HepG2 (cell line): ENCODE results near the gene PCCB. TPM values are rescaled to one million over a fixed set of nuclear protein-coding genes. Genes with fewer than 3 reads are reported as not detected.

Source experiments
- ATAC-seq: fragments of 200-7000 bp; cut with Tn5 transposase; 3 replicates; pipeline ENCODE4 v1.9.1; 2020; ENCODE audit warnings: mild to moderate bottlenecking, moderate library complexity
- BruUV-seq: library from RNA; stranded (reverse); fragments of 400-500 nt; replicated peaks from 2 replicates; lab custom pipeline; 2021; lab: Mats Ljungman, UMichigan
- CTCF ChIA-PET: fragments of 300-600 bp; formaldehyde crosslinking; extraction: SDS; loops from one replicate; lab custom pipeline; 2021; ENCODE audit warnings: low total read pairs, inconsistent platforms, low intra/inter-chr PET ratio; lab: Yijun Ruan, JAX
- POLR2A ChIA-PET: fragments of 350-600 bp; sonication (Branson Sonifier 250); formaldehyde crosslinking; loops from one replicate; lab custom pipeline; 2020; ENCODE audit warnings: antibody characterized with exemption, inconsistent platforms; lab: Yijun Ruan, JAX
- DNase-seq: peaks from one replicate; pipeline ENCODE4 v3.0.0-alpha.2; 2015; ENCODE audit warnings: low spot score
- FAIRE-seq: peaks from 3 replicates; lab custom pipeline; 2011; peaks lifted over from hg19 to GRCh38; lab: Jason Lieb, UNC
- H2AFZ ChIP-seq: one replicate; pipeline ENCODE4 v1.6.1; 2011; ENCODE audit warnings: low read length, inconsistent platforms
- H3K27ac ChIP-seq: fragments of 300-600 bp; 3 replicates; pipeline ENCODE4 v1.8.0; 2011; ENCODE audit warnings: mixed run types, mild to moderate bottlenecking, mixed read lengths, low read length, inconsistent platforms; ENCODE audit not compliant: insufficient read depth; ENCODE audit errors: extremely low read length
- H3K27me3 ChIP-seq, 2 experiments: fragments of 200-600 bp in 1 of 2; 2 replicates in 1 of 2; 3 replicates in 1 of 2; pipeline versions ENCODE4 v1.6.0 to v1.8.0; 2011; ENCODE audit warnings: low read length in 2 of 2, mild to moderate bottlenecking in 2 of 2, moderate library complexity in 2 of 2, inconsistent platforms in 1 of 2; ENCODE audit not compliant: insufficient read depth in 2 of 2, control insufficient read depth in 1 of 2
- H3K36me3 ChIP-seq, 2 experiments: fragments of 200-600 bp in 1 of 2; replicated peaks in 1 of 2; 2 replicates in 1 of 2; 3 replicates in 1 of 2; pipeline versions ENCODE4 v1.5.1 to v1.8.0; 2011; ENCODE audit warnings: low read length in 2 of 2, inconsistent platforms in 1 of 2; ENCODE audit not compliant: insufficient read depth in 2 of 2, control insufficient read depth in 1 of 2
- H3K4me1 ChIP-seq: 2 replicates; pipeline ENCODE4 v1.5.1; 2012; ENCODE audit warnings: low read length, inconsistent platforms; ENCODE audit not compliant: insufficient read depth
- H3K4me2 ChIP-seq: 2 replicates; pipeline ENCODE4 v1.6.0; 2011; ENCODE audit warnings: low read depth, low read length, inconsistent platforms
- H3K4me3 ChIP-seq, 3 experiments: fragments of 200-600 bp in 1 of 3; sonication (generic), shearing (Covaris generic) in 1 of 3; replicated peaks in 1 of 3; 2 replicates each; pipeline ENCODE4 v1.5.1; 2011 to 2016; ENCODE audit warnings: low read length in 3 of 3, inconsistent platforms in 2 of 3, low read depth in 2 of 3, mild to moderate bottlenecking in 2 of 3, control low read depth in 1 of 3, mixed read lengths in 1 of 3; ENCODE audit not compliant: insufficient read depth in 1 of 3
- H3K79me2 ChIP-seq: one replicate; pipeline ENCODE4 v1.6.1; 2011; ENCODE audit warnings: low read length, inconsistent platforms; ENCODE audit not compliant: insufficient read depth
- H3K9ac ChIP-seq: 2 replicates; pipeline ENCODE4 v1.6.0; 2011; ENCODE audit warnings: mild to moderate bottlenecking, low read depth, low read length, inconsistent platforms; ENCODE audit not compliant: insufficient read depth
- H3K9me3 ChIP-seq: 2 replicates; pipeline ENCODE4 v1.5.1; 2012; ENCODE audit warnings: mild to moderate bottlenecking, low read length
- H4K20me1 ChIP-seq: 2 replicates; pipeline ENCODE4 v1.6.0; 2011; ENCODE audit warnings: inconsistent platforms, mild to moderate bottlenecking, low read length, moderate library complexity; ENCODE audit not compliant: insufficient read depth
- ATF3 ChIP-seq: sonication (generic); formaldehyde crosslinking; IDR thresholded peaks from 2 replicates; pipeline ENCODE4 v1.4.0; 2020; ENCODE audit warnings: missing genetic modification reagents
- DR1 ChIP-seq: sonication (generic); formaldehyde crosslinking; IDR thresholded peaks from 2 replicates; pipeline ENCODE4 v1.8.0; 2021; ENCODE audit warnings: mild to moderate bottlenecking, missing genetic modification reagents, inconsistent platforms
- FOXK1 ChIP-seq: sonication (generic); formaldehyde crosslinking; IDR thresholded peaks from 2 replicates; pipeline ENCODE4 v1.4.0; 2020; ENCODE audit warnings: low read depth, missing genetic modification reagents, borderline replicate concordance
- KDM6A ChIP-seq: IDR thresholded peaks from 2 replicates; pipeline ENCODE4 v1.6.1; 2016; ENCODE audit warnings: low read depth
- MAF1 ChIP-seq: sonication (generic); formaldehyde crosslinking; IDR thresholded peaks from 2 replicates; pipeline ENCODE4 v1.5.0; 2020; ENCODE audit warnings: missing genetic modification reagents, borderline replicate concordance
- MAFK ChIP-seq, 2 experiments: IDR thresholded peaks in 1 of 2; conservative IDR thresholded peaks in 1 of 2; 2 replicates each; pipeline ENCODE4 v1.6.1; 2011; ENCODE audit warnings: improper control_type of control experiment in 2 of 2, low read length in 2 of 2
- POGK ChIP-seq: sonication (generic); formaldehyde crosslinking; conservative IDR thresholded peaks from 2 replicates; pipeline ENCODE4 v1.8.0; 2022; ENCODE audit warnings: mild to moderate bottlenecking, moderate library complexity, missing genetic modification reagents
- RNF2 ChIP-seq: fragments of 450-650 bp; conservative IDR thresholded peaks from 2 replicates; pipeline ENCODE4 v1.6.1; 2016; ENCODE audit warnings: low read depth
- ZBTB8A ChIP-seq: sonication (generic); formaldehyde crosslinking; IDR thresholded peaks from 2 replicates; pipeline ENCODE4 v1.4.0; 2020; ENCODE audit warnings: mild to moderate bottlenecking, low read depth, missing genetic modification reagents, borderline replicate concordance
- ZNF282 ChIP-seq: fragments of 450-650 bp; IDR thresholded peaks from 2 replicates; pipeline ENCODE4 v1.6.1; 2018; ENCODE audit not compliant: partially characterized antibody
- ZNF501 ChIP-seq: sonication (generic); formaldehyde crosslinking; IDR thresholded peaks from 2 replicates; pipeline ENCODE4 v1.5.1; 2020; ENCODE audit warnings: mild to moderate bottlenecking, moderate library complexity, missing genetic modification reagents
- ZNF577 ChIP-seq: sonication (generic); formaldehyde crosslinking; IDR thresholded peaks from 2 replicates; pipeline ENCODE4 v1.4.0; 2020; ENCODE audit warnings: mild to moderate bottlenecking, low read depth, missing genetic modification reagents, borderline replicate concordance
- ZNF878 ChIP-seq: sonication (generic); formaldehyde crosslinking; IDR thresholded peaks from 2 replicates; pipeline ENCODE4 v1.8.1; 2023; ENCODE audit warnings: mild to moderate bottlenecking, missing genetic modification reagents, moderate library complexity
- WGBS: methylation state at CpG from one replicate; pipeline ENCODE4 v1.1.6; 2017; ENCODE audit warnings: low lambda C conversion rate; 5-methylcytosine and 5-hydroxymethylcytosine counted together
- in situ Hi-C: cut with HindIII; loops from 2 replicates; pipeline ENCODE4 v1.10.0; 2017; ENCODE audit warnings: low pct_unique_long_range_greater_than_20kb; ENCODE audit not compliant: extremely low pct_ligation_motif_present
- intact Hi-C: fragments of 100-400 bp; cut with micrococcal nuclease; formaldehyde crosslinking; loops from one replicate; pipeline ENCODE4 v1.10.0; 2022; ENCODE audit not compliant: unreplicated experiment
- polyA plus RNA-seq, 8 experiments: library from polyadenylated mRNA; depleted of rRNA in 3 of 8; stranded (reverse) in 7 of 8; unstranded in 1 of 8; fragments of >200 nt; fragmentation: Illumina TruSeq in 4 of 8; extraction: Trizol in 4 of 8; gene quantifications; 2 replicates each; pipeline versions ENCODE4 v1.2.1 to v1.2.3, GENCODE V29; 2011 to 2016; ENCODE audit warnings: low read depth in 4 of 8, missing spikeins in 1 of 8, mixed read lengths in 1 of 8; ENCODE audit not compliant: insufficient read depth in 1 of 8
- total RNA-seq, 5 experiments: library from RNA; depleted of rRNA; stranded (reverse); fragments of >200 nt; fragmentation: Illumina TruSeq; extraction: Trizol; gene quantifications; 2 replicates each; pipeline ENCODE4 v1.2.3, GENCODE V29; 2016; ENCODE audit warnings: low read depth in 1 of 5
- TF ChIP-seq, protein P1 (sequence below), 2 experiments: sonication (generic) in 1 of 2; formaldehyde crosslinking in 1 of 2; IDR thresholded peaks; 2 replicates each; pipeline versions ENCODE4 v1.4.0 to v1.6.1; 2018 to 2020; ENCODE audit warnings: missing genetic modification reagents in 2 of 2, borderline replicate concordance in 1 of 2, low read depth in 1 of 2, mild to moderate bottlenecking in 1 of 2, missing biosample characterization in 1 of 2

The PCCB gene
- total and polyA plus RNA-seq, 2 of the 13 experiments (the other 11 are each of a cell fraction or from before 2014, with no cell fraction given), result 84.1 to 88.7 TPM

DNA sequence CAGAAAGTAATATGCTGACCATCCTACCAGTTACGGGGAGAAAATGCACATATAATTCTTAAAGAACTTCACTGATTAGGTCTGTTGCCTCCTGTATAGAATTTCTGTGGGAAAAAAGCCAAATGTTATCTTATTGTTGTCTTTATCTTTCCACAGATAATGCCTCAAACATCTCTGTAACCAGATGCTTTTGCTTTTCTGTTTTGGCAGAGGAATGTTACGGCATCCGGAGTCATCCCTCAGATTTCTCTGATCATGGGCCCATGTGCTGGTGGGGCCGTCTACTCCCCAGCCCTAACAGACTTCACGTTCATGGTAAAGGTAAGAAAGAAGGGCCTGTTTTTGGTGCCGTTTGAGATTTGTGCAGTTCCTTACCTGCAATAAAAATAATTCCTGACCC, 33.5 kb downstream of the PCCB start:
- Histone ChIP-seq H3K36me3 (peaks cover 15 to 52% of the 10 kb centered on the region in 2 experiments; a peak in 4 of 5 replicates), H3K79me2 (no peaks in the 10 kb centered on the region), H2AFZ (no peak overlapping the region), H3K27ac (no peak overlapping the region), H4K20me1 (no peaks in the 10 kb centered on the region), H3K9ac (no peak overlapping the region), H3K9me3 (no peaks in the 10 kb centered on the region), H3K4me2 (no peak overlapping the region), H3K4me3 (no peak overlapping the region), H3K27me3 (no peaks in the 10 kb centered on the region; a peak in 1 of 5 replicates), H3K4me1 (no peaks in the 10 kb centered on the region)
- WGBS, result 95% methylated on average over 6 of the region's 6 CpGs
- intact Hi-C loops (no loop called here), in situ Hi-C loops (no loop called here)
- CTCF ChIA-PET, result no interaction called here
- BruUV-seq, result no TSS peak
- POLR2A ChIA-PET, result no interaction called here
- FAIRE-seq (no peak), DNase-seq (no peak), ATAC-seq (no peak)
- TF ChIP-seq DR1 (CRISPR knock-in tag), result no peak
- no peak for TF ChIP-seq MAF1 (CRISPR knock-in tag)
- no peak for TF ChIP-seq ZBTB8A (CRISPR knock-in tag)
- no peak for TF ChIP-seq MAFK (conservative IDR thresholded peaks at IDR 0.05 in 1 of 2, IDR thresholded peaks at IDR 0.05 in 1 of 2; ENCODE audit: low read length in 2 of 2)
- TF ChIP-seq ATF3 (CRISPR knock-in tag), result no peak
- TF ChIP-seq ZNF501 (CRISPR knock-in tag), result no peak
- no peak for TF ChIP-seq ZNF878 (CRISPR knock-in tag)
- TF ChIP-seq ZNF577 (CRISPR knock-in tag), result no peak
- TF ChIP-seq, protein P1, sequence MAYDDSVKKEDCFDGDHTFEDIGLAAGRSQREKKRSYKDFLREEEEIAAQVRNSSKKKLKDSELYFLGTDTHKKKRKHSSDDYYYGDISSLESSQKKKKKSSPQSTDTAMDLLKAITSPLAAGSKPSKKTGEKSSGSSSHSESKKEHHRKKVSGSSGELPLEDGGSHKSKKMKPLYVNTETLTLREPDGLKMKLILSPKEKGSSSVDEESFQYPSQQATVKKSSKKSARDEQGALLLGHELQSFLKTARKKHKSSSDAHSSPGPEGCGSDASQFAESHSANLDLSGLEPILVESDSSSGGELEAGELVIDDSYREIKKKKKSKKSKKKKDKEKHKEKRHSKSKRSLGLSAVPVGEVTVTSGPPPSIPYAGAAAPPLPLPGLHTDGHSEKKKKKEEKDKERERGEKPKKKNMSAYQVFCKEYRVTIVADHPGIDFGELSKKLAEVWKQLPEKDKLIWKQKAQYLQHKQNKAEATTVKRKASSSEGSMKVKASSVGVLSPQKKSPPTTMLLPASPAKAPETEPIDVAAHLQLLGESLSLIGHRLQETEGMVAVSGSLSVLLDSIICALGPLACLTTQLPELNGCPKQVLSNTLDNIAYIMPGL (CRISPR knock-in tag; IDR thresholded peaks at IDR 0.05; ENCODE audit: borderline replicate concordance in 1 of 2, low read depth in 1 of 2), result no peak
- TF ChIP-seq FOXK1, result no peak
- no peak for TF ChIP-seq KDM6A (CRISPR knock-in tag)
- TF ChIP-seq ZNF282, result no peak
- TF ChIP-seq POGK (CRISPR knock-in tag), result no peak
- no peak for TF ChIP-seq RNF2
